ENCODE data around the gene OXA1L. TPM values are rescaled to one million over a fixed set of nuclear protein-coding genes. Genes with fewer than 3 reads are reported as not detected.

The OXA1L gene
- total and polyA plus RNA-seq, 4 donors, result 53.6 to 106 (median 61.8) TPM

DNA sequence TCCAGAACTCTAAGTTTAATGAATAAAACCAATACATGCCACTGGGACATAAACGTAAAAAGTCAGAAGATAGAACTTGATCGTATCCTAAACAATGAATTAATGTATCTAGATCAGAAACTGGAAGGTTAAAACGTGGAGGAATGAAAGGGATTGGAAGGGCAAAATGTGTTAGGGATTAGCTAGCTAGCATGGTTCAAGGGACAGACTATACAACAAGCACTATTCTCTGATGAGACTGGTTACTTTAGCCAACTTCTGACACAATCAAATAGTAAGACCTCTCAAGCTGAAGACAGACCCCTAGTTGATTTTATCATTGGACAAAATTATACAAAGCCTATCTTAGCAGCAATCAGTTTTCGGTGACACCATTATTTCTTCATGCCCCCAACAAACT is 18.7 kb upstream of the OXA1L start:
- H3K9me3 ChIP-seq (ENCODE audit: control insufficient read depth in 4 of 4, low read length in 3 of 4), result no peaks in the 10 kb centered on the region
- no peak for DNase-seq (ENCODE audit: low spot score)
- no peaks in the 10 kb centered on the region for H3K36me3 ChIP-seq (ENCODE audit: control insufficient read depth in 4 of 4, insufficient read depth in 3 of 4, low read depth in 1 of 4, low read length in 3 of 4)
- whole genome bisulfite sequencing, result 87% methylated on average over 4 of the region's 4 CpGs
- no peak overlapping the region for H3K27ac ChIP-seq (ENCODE audit: low read depth in 1 of 2, low read length in 2 of 2)
- no peak overlapping the region for H3K4me3 ChIP-seq (ENCODE audit: low read depth in 1 of 3, low read length in 3 of 3)
- H3K4me1 ChIP-seq (ENCODE audit: control insufficient read depth in 4 of 4, insufficient read depth in 4 of 4, low read length in 3 of 4), result no peaks in the 10 kb centered on the region
- TF ChIP-seq TAF1 (conservative IDR thresholded peaks at IDR 0.05) (no peak), NR2F2 (IDR thresholded peaks at IDR 0.05) (no peak), FOXA1 (IDR thresholded peaks at IDR 0.05) (no peak), YY1 (IDR thresholded peaks at IDR 0.05) (no peak), HNF4G (IDR thresholded peaks at IDR 0.05) (no peak), SP1 (IDR thresholded peaks at IDR 0.05) (no peak), RXRA (IDR thresholded peaks at IDR 0.05) (no peak), RAD21 (IDR thresholded peaks at IDR 0.05) (no peak), GABPA (IDR thresholded peaks at IDR 0.05 in 1 of 2, conservative IDR thresholded peaks at IDR 0.05 in 1 of 2) (no peak), HNF4A (conservative IDR thresholded peaks at IDR 0.05) (no peak)
- TF ChIP-seq, protein P1, sequence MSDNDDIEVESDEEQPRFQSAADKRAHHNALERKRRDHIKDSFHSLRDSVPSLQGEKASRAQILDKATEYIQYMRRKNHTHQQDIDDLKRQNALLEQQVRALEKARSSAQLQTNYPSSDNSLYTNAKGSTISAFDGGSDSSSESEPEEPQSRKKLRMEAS (IDR thresholded peaks at IDR 0.05), result no peak
- TF ChIP-seq, protein P2, sequence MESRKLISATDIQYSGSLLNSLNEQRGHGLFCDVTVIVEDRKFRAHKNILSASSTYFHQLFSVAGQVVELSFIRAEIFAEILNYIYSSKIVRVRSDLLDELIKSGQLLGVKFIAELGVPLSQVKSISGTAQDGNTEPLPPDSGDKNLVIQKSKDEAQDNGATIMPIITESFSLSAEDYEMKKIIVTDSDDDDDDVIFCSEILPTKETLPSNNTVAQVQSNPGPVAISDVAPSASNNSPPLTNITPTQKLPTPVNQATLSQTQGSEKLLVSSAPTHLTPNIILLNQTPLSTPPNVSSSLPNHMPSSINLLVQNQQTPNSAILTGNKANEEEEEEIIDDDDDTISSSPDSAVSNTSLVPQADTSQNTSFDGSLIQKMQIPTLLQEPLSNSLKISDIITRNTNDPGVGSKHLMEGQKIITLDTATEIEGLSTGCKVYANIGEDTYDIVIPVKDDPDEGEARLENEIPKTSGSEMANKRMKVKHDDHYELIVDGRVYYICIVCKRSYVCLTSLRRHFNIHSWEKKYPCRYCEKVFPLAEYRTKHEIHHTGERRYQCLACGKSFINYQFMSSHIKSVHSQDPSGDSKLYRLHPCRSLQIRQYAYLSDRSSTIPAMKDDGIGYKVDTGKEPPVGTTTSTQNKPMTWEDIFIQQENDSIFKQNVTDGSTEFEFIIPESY (IDR thresholded peaks at IDR 0.05), result no peak
- TF ChIP-seq, protein P3, sequence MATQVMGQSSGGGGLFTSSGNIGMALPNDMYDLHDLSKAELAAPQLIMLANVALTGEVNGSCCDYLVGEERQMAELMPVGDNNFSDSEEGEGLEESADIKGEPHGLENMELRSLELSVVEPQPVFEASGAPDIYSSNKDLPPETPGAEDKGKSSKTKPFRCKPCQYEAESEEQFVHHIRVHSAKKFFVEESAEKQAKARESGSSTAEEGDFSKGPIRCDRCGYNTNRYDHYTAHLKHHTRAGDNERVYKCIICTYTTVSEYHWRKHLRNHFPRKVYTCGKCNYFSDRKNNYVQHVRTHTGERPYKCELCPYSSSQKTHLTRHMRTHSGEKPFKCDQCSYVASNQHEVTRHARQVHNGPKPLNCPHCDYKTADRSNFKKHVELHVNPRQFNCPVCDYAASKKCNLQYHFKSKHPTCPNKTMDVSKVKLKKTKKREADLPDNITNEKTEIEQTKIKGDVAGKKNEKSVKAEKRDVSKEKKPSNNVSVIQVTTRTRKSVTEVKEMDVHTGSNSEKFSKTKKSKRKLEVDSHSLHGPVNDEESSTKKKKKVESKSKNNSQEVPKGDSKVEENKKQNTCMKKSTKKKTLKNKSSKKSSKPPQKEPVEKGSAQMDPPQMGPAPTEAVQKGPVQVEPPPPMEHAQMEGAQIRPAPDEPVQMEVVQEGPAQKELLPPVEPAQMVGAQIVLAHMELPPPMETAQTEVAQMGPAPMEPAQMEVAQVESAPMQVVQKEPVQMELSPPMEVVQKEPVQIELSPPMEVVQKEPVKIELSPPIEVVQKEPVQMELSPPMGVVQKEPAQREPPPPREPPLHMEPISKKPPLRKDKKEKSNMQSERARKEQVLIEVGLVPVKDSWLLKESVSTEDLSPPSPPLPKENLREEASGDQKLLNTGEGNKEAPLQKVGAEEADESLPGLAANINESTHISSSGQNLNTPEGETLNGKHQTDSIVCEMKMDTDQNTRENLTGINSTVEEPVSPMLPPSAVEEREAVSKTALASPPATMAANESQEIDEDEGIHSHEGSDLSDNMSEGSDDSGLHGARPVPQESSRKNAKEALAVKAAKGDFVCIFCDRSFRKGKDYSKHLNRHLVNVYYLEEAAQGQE (IDR thresholded peaks at IDR 0.05), result no peak
- H3K9ac ChIP-seq (ENCODE audit: low read depth in 1 of 2, low read length in 2 of 2), result no peak overlapping the region
- H3K27me3 ChIP-seq (ENCODE audit: control insufficient read depth in 4 of 4, insufficient read depth in 4 of 4, low read length in 3 of 4), result no peaks in the 10 kb centered on the region

DNA sequence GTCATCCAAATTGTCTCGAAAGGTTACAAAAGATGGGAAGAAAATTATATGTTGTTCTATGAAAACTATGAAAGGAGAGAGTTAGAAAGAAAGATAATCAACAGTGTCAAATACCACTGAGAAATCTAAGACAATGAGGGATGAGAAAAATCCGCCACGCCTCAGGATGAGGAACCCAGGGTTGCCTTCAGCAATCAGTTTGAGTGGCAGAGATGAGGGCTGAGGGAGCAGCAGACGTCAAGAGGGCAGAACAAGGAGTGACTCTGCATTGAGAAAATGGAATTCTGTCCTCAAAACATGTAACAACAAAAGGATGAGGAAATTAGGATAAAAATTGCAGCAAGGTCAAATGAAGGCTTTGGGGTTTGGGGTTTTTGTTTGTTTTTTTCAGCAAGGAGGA is 18.3 kb upstream of the OXA1L start:
- no peak overlapping the region for H3K9ac ChIP-seq (ENCODE audit: low read depth in 1 of 2, low read length in 2 of 2)
- TF ChIP-seq, protein P4, sequence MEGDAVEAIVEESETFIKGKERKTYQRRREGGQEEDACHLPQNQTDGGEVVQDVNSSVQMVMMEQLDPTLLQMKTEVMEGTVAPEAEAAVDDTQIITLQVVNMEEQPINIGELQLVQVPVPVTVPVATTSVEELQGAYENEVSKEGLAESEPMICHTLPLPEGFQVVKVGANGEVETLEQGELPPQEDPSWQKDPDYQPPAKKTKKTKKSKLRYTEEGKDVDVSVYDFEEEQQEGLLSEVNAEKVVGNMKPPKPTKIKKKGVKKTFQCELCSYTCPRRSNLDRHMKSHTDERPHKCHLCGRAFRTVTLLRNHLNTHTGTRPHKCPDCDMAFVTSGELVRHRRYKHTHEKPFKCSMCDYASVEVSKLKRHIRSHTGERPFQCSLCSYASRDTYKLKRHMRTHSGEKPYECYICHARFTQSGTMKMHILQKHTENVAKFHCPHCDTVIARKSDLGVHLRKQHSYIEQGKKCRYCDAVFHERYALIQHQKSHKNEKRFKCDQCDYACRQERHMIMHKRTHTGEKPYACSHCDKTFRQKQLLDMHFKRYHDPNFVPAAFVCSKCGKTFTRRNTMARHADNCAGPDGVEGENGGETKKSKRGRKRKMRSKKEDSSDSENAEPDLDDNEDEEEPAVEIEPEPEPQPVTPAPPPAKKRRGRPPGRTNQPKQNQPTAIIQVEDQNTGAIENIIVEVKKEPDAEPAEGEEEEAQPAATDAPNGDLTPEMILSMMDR (IDR thresholded peaks at IDR 0.05; ENCODE audit: low read depth, low read length, missing input control), result no peak
- TF ChIP-seq FOXA1 (IDR thresholded peaks at IDR 0.05) (no peak), RAD21 (IDR thresholded peaks at IDR 0.05) (no peak), TAF1 (conservative IDR thresholded peaks at IDR 0.05) (no peak), YY1 (IDR thresholded peaks at IDR 0.05) (no peak), NR2F2 (IDR thresholded peaks at IDR 0.05) (no peak), HNF4G (IDR thresholded peaks at IDR 0.05) (no peak), EGR1 (IDR thresholded peaks at IDR 0.05; ENCODE audit: low read depth in 2 of 2) (no peak), JUND (IDR thresholded peaks at IDR 0.05) (no peak)
- TF ChIP-seq, protein P1 (IDR thresholded peaks at IDR 0.05), result no peak
- TF ChIP-seq, protein P5, sequence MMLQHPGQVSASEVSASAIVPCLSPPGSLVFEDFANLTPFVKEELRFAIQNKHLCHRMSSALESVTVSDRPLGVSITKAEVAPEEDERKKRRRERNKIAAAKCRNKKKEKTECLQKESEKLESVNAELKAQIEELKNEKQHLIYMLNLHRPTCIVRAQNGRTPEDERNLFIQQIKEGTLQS (IDR thresholded peaks at IDR 0.05), result no peak
- no peak for DNase-seq (ENCODE audit: low spot score)

More for the DNA sequence above, 18.3 kb upstream of the OXA1L start:
- Histone ChIP-seq H3K4me3 (ENCODE audit: low read depth in 1 of 3, low read length in 3 of 3) (no peak overlapping the region), H3K4me1 (ENCODE audit: control insufficient read depth in 4 of 4, insufficient read depth in 4 of 4, low read length in 3 of 4) (no peaks in the 10 kb centered on the region), H3K27me3 (ENCODE audit: control insufficient read depth in 4 of 4, insufficient read depth in 4 of 4, low read length in 3 of 4) (no peaks in the 10 kb centered on the region), H3K36me3 (ENCODE audit: control insufficient read depth in 4 of 4, insufficient read depth in 3 of 4, low read depth in 1 of 4, low read length in 3 of 4) (no peaks in the 10 kb centered on the region), H3K9me3 (ENCODE audit: control insufficient read depth in 4 of 4, low read length in 3 of 4) (no peaks in the 10 kb centered on the region), H3K27ac (ENCODE audit: low read depth in 1 of 2, low read length in 2 of 2) (no peak overlapping the region)
- 82% methylated on average over 4 of the region's 4 CpGs for WGBS
